ENCODE data around the gene VGLL4.

The VGLL4 gene

DNA sequence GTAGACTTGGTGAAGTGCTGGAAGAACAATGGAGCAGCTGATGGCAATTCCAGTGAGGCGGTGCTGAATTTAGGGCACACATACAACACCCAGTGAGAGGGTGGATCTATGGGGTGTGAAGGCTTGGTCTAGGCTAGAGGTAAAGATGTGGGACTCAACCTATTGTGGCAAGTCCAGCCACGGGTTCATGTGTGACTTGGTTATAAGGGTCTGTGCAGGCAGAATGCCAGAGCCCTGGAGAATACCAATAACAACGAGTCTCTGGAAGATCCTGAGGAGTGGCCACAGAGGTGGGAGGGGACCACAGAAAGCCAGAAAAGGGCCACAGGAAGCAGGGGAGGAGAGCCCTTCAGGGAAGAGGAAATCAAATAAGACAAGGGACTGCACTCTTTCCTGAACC, 55.0 kb downstream of the VGLL4 start:
- Histone ChIP-seq H3K4me1 (ENCODE audit: control insufficient read depth, low read depth, low read length) (peaks cover 37% of the 10 kb centered on the region), H3K36me3 (ENCODE audit: control insufficient read depth, low read depth, low read length) (no peaks in the 10 kb centered on the region), H3K27ac (ENCODE audit: low read length) (no peak overlapping the region), H3K27me3 (ENCODE audit: control insufficient read depth, insufficient read depth, low read length) (no peaks in the 10 kb centered on the region), H3K4me3 (ENCODE audit: low read length) (no peak overlapping the region), H3K9me3 (ENCODE audit: control insufficient read depth, low read depth, low read length) (no peaks in the 10 kb centered on the region), H3K9ac (ENCODE audit: low read length) (no peak overlapping the region)

DNA sequence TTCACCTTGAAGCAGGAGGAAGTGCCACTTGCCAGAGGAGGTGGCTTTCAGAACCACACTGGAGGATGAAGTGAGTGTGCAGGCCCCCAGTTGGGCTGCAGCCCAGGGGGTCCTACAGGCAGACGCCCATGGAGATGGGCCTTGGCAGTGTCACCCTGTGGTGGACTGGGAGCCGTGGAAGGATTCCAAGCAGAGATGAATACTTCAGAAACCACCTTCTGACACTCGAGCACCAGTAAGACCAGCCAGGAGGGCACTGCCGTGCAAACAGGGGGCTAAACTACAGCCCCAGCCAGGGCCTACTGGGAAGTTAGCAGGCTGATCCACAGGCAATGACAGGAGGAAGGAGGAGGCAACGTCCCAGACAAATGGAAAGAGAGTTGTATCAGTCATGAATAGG, 55.4 kb downstream of the VGLL4 start:
- Histone ChIP-seq H3K27ac (ENCODE audit: low read length) (no peak overlapping the region), H3K4me1 (ENCODE audit: control insufficient read depth, low read depth, low read length) (peaks cover 38% of the 10 kb centered on the region)

DNA sequence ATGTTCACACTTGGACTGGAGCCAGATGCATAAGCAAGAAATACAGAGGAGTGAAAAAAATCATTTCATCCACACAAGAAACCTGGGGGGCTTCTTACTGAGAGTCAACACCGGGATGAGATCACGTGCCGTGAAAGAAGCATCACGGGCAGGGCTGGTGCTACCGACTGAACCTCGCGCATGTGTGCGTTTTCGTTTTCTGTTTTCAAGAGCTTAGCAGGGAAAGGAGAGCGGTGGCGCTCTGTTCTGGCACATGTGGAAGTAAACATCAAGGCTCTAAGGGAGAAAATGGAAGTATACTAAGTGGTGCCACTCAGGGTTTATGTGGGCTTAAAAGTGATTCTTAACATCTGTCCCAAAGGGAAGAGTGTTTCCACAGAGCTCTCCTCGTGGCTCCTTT, 55.9 kb downstream of the VGLL4 start:
- H3K27me3 ChIP-seq (ENCODE audit: control insufficient read depth, insufficient read depth, low read length) = no peaks in the 10 kb centered on the region
- H3K9ac ChIP-seq (ENCODE audit: low read length) = no peak overlapping the region
- no peaks in the 10 kb centered on the region for H3K36me3 ChIP-seq (ENCODE audit: control insufficient read depth, low read depth, low read length)
- no peak overlapping the region for H3K27ac ChIP-seq (ENCODE audit: low read length)
- H3K4me1 ChIP-seq (ENCODE audit: control insufficient read depth, low read depth, low read length) = peaks cover 38% of the 10 kb centered on the region
- H3K4me3 ChIP-seq (ENCODE audit: low read length) = no peak overlapping the region
- H3K9me3 ChIP-seq (ENCODE audit: control insufficient read depth, low read depth, low read length) = no peaks in the 10 kb centered on the region

More for the DNA sequence above, 55.4 kb downstream of the VGLL4 start:
- Histone ChIP-seq H3K9ac (ENCODE audit: low read length) (no peak overlapping the region), H3K4me3 (ENCODE audit: low read length) (no peak overlapping the region), H3K36me3 (ENCODE audit: control insufficient read depth, low read depth, low read length) (no peaks in the 10 kb centered on the region), H3K9me3 (ENCODE audit: control insufficient read depth, low read depth, low read length) (no peaks in the 10 kb centered on the region), H3K27me3 (ENCODE audit: control insufficient read depth, insufficient read depth, low read length) (no peaks in the 10 kb centered on the region)

DNA sequence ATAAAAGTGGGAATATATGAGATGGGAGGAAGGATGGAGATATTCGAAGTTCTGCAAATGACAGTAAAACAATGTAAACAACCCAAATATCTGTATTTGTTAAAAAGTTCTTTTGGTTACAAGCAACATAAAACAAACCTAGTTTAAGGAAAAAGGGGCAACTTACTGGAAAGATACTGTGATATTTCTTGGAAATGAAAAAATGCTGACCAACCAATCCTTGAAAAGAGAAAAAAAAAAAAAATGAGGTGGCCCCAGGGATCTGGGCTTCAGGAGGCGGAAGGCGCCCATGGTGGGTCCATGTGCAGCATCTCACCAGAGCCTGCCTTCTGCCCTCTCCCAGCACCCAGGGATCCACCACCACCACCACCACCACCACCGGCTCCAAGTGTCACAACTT, 59.1 kb downstream of the VGLL4 start:
- no peaks in the 10 kb centered on the region for H3K9me3 ChIP-seq (ENCODE audit: control insufficient read depth, low read depth, low read length)
- no peaks in the 10 kb centered on the region for H3K27me3 ChIP-seq (ENCODE audit: control insufficient read depth, insufficient read depth, low read length)
- H3K4me1 ChIP-seq (ENCODE audit: control insufficient read depth, low read depth, low read length) = peaks cover 27% of the 10 kb centered on the region
- no peak overlapping the region for H3K9ac ChIP-seq (ENCODE audit: low read length)
- no peak overlapping the region for H3K27ac ChIP-seq (ENCODE audit: low read length)
- H3K4me3 ChIP-seq (ENCODE audit: low read length) = no peak overlapping the region
- H3K36me3 ChIP-seq (ENCODE audit: control insufficient read depth, low read depth, low read length) = no peaks in the 10 kb centered on the region

DNA sequence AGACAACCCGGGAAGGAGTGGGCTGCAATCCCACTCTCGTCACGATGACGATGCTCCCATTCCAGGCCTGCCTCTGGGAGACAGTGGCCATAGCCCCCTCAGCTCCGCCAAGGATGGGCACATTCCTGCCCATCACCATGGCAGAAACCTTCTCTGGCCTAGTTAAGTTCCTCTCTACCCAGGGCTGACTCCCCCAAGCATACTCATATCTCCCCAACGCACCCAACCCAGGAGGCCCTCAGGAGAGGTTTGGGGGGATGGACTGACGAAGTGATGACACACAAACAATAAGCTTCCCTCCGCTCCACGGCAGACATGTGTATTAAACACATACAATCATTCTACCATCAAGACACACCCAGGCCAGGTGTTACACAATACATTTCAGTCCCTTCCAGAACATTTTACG, 60.1 kb downstream of the VGLL4 start:
- peak overlapping the region; percentile 65 for H3K9ac ChIP-seq (ENCODE audit: low read length)
- no peaks in the 10 kb centered on the region for H3K27me3 ChIP-seq (ENCODE audit: control insufficient read depth, insufficient read depth, low read length)
- no peaks in the 10 kb centered on the region for H3K9me3 ChIP-seq (ENCODE audit: control insufficient read depth, low read depth, low read length)
- H3K4me3 ChIP-seq (ENCODE audit: low read length) = no peak overlapping the region
- no peaks in the 10 kb centered on the region for H3K36me3 ChIP-seq (ENCODE audit: control insufficient read depth, low read depth, low read length)
- H3K4me1 ChIP-seq (ENCODE audit: control insufficient read depth, low read depth, low read length) = peaks cover 27% of the 10 kb centered on the region
- H3K27ac ChIP-seq (ENCODE audit: low read length) = no peak overlapping the region

DNA sequence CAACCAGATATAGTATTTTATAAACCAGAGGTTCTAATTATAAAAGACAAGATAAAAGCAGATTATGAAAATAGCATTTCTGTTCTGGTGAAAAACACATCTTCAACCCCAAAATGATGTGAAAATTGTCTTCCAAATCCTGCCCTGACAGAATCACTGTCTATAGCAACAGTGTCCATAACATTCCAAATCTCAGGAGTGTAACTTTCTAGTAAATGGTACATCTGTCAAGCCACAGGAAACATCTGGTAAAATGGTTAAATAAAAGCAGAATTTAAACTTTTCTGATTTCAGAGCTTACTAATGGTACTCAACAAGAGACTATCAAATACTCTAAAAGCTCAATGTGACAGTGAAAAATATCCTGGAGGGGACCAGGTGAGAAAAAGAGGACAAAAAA, 60.5 kb downstream of the VGLL4 start:
- Histone ChIP-seq H3K4me3 (ENCODE audit: low read length) (peak overlapping the region; percentile 73), H3K36me3 (ENCODE audit: control insufficient read depth, low read depth, low read length) (no peaks in the 10 kb centered on the region), H3K27me3 (ENCODE audit: control insufficient read depth, insufficient read depth, low read length) (no peaks in the 10 kb centered on the region), H3K9me3 (ENCODE audit: control insufficient read depth, low read depth, low read length) (no peaks in the 10 kb centered on the region), H3K4me1 (ENCODE audit: control insufficient read depth, low read depth, low read length) (peaks cover 27% of the 10 kb centered on the region), H3K27ac (ENCODE audit: low read length) (peak overlapping the region; percentile 28), H3K9ac (ENCODE audit: low read length) (peak overlapping the region; percentile 65)

DNA sequence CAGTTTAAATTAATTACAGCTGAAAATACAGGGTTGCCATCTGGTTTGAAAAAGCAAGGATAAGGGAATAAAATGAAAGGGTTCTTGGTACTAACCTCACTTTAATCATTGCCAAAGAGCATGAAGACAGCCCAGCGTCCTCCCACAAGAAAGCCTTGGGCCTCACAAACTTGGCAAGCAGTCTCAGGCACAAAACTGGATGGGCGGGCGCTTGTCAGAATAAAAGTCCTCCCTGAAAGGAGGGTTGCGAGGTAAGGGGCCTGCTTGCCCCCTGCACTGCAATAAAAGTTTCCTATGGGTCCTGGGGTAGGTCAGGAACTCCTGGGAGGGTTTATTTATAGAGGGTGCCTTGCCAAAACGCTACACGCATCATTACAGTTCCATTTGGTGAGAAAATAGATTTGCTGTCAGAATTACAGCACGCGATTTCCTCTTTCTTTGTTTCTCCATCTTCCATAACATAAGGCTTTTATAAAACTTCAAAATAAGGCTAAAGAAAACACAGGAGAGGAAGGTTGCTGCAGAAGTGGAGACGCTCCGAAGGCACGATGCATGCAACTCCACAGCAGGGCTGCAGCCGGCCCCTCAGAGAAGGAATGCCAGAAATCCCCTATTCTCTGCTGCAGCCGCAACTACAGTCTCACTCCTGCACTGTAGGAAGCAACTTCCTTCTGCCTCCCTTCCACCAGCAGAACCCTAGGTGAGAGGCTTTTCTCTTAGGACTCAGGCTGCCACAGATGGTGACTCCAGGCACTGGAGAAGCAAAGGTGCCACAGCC, 61.3 kb downstream of the VGLL4 start:
- Histone ChIP-seq H3K27ac (ENCODE audit: low read length) (peak overlapping the region; percentile 28), H3K36me3 (ENCODE audit: control insufficient read depth, low read depth, low read length) (no peaks in the 10 kb centered on the region), H3K4me1 (ENCODE audit: control insufficient read depth, low read depth, low read length) (peaks cover 27% of the 10 kb centered on the region), H3K27me3 (ENCODE audit: control insufficient read depth, insufficient read depth, low read length) (no peaks in the 10 kb centered on the region), H3K4me3 (ENCODE audit: low read length) (peak overlapping the region; percentile 73), H3K9ac (ENCODE audit: low read length) (peak overlapping the region; percentile 65), H3K9me3 (ENCODE audit: control insufficient read depth, low read depth, low read length) (no peaks in the 10 kb centered on the region)

DNA sequence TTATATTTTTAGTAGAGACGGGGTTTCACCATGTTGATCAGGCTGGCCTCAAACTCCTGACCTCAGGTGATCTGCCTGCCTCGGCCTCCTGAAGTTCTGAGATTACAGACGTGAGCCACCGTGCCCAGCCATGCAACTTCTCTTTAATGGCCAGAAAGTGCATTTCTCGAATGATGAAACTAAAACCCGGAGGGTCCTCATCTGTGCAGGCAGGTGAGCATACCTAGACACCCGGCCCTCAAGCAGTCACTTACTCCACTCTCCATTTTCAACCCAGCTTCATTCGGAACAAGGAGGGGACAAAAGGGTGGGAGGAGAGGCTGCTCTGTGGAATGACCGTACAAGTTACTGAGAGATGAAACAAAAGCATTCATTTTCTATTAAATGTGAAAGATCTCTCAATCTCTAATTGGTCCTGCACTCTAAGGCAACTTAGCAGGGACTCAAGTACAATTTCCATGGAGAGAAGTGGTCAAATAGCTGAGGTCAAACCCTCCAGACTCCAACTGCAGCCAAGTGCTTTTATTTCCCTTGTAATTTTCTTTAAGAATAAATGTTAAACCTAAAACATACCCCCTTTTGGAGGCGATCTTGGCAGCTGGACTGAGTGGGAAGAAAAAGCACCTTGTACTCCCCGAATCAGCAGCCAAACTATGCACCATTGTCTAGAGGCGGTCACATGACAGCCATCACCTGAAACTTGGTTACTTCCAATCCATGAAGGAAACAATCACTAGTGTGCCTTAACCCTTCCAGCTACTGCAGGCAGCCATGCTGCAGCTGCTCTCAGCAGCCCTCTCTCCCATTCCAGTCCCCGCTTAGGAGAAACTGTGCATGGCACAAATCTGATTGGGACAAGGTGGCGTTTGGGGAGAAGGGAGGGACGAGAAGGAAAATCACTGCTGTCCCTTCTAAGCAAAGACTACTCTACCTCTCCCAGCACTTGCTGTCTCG, 62.2 kb downstream of the VGLL4 start:
- peak overlapping the region; percentile 73 for H3K4me3 ChIP-seq (ENCODE audit: low read length)
- no peaks in the 10 kb centered on the region for H3K36me3 ChIP-seq (ENCODE audit: control insufficient read depth, low read depth, low read length)
- H3K27ac ChIP-seq (ENCODE audit: low read length) = peak overlapping the region; percentile 25
- peaks cover 27% of the 10 kb centered on the region for H3K4me1 ChIP-seq (ENCODE audit: control insufficient read depth, low read depth, low read length)
- H3K9me3 ChIP-seq (ENCODE audit: control insufficient read depth, low read depth, low read length) = no peaks in the 10 kb centered on the region
- no peaks in the 10 kb centered on the region for H3K27me3 ChIP-seq (ENCODE audit: control insufficient read depth, insufficient read depth, low read length)
- H3K9ac ChIP-seq (ENCODE audit: low read length) = peak overlapping the region; percentile 65

DNA sequence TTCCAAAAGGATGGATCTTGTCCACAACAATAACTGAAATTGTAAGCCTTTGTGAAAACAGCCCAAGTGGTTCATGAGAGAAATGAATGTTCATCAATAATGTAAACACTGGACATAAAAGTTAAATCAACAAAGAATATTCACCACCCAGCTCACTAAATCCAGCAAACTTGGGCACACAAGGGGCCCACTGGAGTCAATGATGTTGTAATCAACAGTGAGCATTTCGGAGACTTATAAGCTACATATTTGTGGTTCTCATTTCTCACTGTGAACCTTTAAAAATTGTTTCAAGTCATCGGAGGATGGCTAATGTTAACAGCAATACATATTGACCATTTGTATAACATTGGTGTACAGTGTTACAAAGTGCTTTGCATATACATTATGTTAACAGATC, 63.1 kb downstream of the VGLL4 start:
- Histone ChIP-seq H3K4me3 (ENCODE audit: low read length) (no peak overlapping the region), H3K27ac (ENCODE audit: low read length) (no peak overlapping the region), H3K9me3 (ENCODE audit: control insufficient read depth, low read depth, low read length) (no peaks in the 10 kb centered on the region), H3K27me3 (ENCODE audit: control insufficient read depth, insufficient read depth, low read length) (no peaks in the 10 kb centered on the region), H3K4me1 (ENCODE audit: control insufficient read depth, low read depth, low read length) (peaks cover 34% of the 10 kb centered on the region), H3K9ac (ENCODE audit: low read length) (no peak overlapping the region), H3K36me3 (ENCODE audit: control insufficient read depth, low read depth, low read length) (no peaks in the 10 kb centered on the region)

DNA sequence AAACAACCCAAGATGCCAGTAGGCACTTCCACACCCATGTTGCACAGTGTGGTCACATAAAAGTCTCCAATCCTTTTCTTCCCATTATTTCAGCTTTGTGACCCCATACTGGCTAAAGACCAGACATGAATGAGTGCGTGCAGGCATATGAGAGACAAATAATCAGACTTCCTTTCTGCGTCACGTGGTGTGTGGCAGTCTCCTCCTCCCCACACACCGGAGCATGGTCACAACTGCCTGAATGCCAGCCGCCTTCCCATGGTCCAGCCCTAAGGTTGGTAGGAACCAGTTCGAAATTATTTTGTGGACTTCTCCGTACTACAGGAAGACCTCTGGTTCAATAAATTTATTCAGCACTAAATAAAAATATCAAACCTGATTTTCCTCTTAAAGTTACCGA, 65.5 kb downstream of the VGLL4 start:
- peaks cover 26% of the 10 kb centered on the region for H3K4me1 ChIP-seq (ENCODE audit: control insufficient read depth, low read depth, low read length)
- H3K9me3 ChIP-seq (ENCODE audit: control insufficient read depth, low read depth, low read length) = no peaks in the 10 kb centered on the region
- no peaks in the 10 kb centered on the region for H3K36me3 ChIP-seq (ENCODE audit: control insufficient read depth, low read depth, low read length)
- H3K27me3 ChIP-seq (ENCODE audit: control insufficient read depth, insufficient read depth, low read length) = no peaks in the 10 kb centered on the region
- H3K4me3 ChIP-seq (ENCODE audit: low read length) = no peak overlapping the region
- no peak overlapping the region for H3K9ac ChIP-seq (ENCODE audit: low read length)
- H3K27ac ChIP-seq (ENCODE audit: low read length) = no peak overlapping the region

DNA sequence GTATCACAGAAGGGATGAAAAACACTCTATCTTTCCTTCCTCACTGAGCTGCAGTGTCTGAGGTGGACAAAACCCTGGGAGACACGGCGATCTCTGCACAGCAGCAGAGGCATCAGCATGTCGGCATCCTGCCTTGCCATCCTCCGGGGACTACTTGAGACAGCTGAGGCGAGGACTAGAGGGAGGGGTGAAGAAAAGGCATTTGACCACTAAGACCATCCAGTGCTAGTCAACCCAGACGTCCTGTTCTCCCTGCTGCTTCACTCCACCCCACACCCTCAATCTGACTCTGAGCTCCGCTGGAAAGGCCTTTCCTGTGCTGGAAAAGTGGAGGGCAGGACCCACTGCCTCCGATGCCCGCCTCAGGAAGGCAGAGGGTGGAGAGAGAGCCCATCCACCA, 67.3 kb downstream of the VGLL4 start:
- Histone ChIP-seq H3K27ac (ENCODE audit: low read length) (no peak overlapping the region), H3K27me3 (ENCODE audit: control insufficient read depth, insufficient read depth, low read length) (no peaks in the 10 kb centered on the region), H3K4me1 (ENCODE audit: control insufficient read depth, low read depth, low read length) (peaks cover 9% of the 10 kb centered on the region)

More for the DNA sequence above, 67.3 kb downstream of the VGLL4 start:
- Histone ChIP-seq H3K4me3 (ENCODE audit: low read length) (no peak overlapping the region), H3K9ac (ENCODE audit: low read length) (no peak overlapping the region), H3K9me3 (ENCODE audit: control insufficient read depth, low read depth, low read length) (no peaks in the 10 kb centered on the region), H3K36me3 (ENCODE audit: control insufficient read depth, low read depth, low read length) (no peaks in the 10 kb centered on the region)
